ENCODE data around the gene GRM7. TPM values are rescaled to one million over a fixed set of nuclear protein-coding genes. Genes with fewer than 3 reads are reported as not detected.

GRM7 gene
- total and polyA plus RNA-seq, 4 donors = 0.08 to 0.33 TPM; not detected in 2

DNA sequence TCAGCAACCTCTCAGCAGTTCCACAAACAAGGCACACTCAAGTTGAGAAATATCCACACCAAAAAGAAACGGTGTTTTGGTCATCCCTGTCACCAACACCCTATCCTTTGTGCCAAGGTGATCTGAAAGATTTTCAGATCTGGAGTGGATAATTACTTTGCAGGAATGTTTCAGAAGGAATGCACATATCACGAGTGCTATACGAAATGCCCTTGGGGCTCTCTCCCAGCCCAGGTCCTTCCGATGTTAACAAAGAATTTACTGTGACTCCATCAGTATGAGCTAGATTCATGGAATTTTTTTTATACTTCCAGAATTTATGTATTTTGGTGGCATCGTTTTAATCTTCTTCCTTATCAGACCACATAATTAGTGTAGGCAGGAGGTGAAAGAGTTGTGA, 105.0 kb downstream of the GRM7 start:
- Histone ChIP-seq H3K9me3 (ENCODE audit: control insufficient read depth in 4 of 4, low read length in 3 of 4) (no peaks in the 10 kb centered on the region), H3K36me3 (ENCODE audit: control insufficient read depth in 4 of 4, insufficient read depth in 3 of 4, low read depth in 1 of 4, low read length in 3 of 4) (peaks cover 0 to 3% (median 0%) of the 10 kb centered on the region in 4 donors), H3K27ac (ENCODE audit: low read depth in 1 of 2, low read length in 2 of 2) (no peak overlapping the region), H3K27me3 (ENCODE audit: control insufficient read depth in 4 of 4, insufficient read depth in 4 of 4, low read length in 3 of 4) (peaks cover 0 to 3% (median 0%) of the 10 kb centered on the region in 4 donors), H3K9ac (ENCODE audit: low read depth in 1 of 2, low read length in 2 of 2) (no peak overlapping the region), H3K4me3 (ENCODE audit: low read depth in 1 of 3, low read length in 3 of 3) (no peak overlapping the region), H3K4me1 (ENCODE audit: control insufficient read depth in 4 of 4, insufficient read depth in 4 of 4, low read length in 3 of 4) (no peaks in the 10 kb centered on the region)
- DNase-seq (ENCODE audit: low spot score) = no peak
- TF ChIP-seq, protein P1, sequence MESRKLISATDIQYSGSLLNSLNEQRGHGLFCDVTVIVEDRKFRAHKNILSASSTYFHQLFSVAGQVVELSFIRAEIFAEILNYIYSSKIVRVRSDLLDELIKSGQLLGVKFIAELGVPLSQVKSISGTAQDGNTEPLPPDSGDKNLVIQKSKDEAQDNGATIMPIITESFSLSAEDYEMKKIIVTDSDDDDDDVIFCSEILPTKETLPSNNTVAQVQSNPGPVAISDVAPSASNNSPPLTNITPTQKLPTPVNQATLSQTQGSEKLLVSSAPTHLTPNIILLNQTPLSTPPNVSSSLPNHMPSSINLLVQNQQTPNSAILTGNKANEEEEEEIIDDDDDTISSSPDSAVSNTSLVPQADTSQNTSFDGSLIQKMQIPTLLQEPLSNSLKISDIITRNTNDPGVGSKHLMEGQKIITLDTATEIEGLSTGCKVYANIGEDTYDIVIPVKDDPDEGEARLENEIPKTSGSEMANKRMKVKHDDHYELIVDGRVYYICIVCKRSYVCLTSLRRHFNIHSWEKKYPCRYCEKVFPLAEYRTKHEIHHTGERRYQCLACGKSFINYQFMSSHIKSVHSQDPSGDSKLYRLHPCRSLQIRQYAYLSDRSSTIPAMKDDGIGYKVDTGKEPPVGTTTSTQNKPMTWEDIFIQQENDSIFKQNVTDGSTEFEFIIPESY (IDR thresholded peaks at IDR 0.05) = no peak
- TF ChIP-seq NR2F2 (IDR thresholded peaks at IDR 0.05) (no peak), FOXA1 (IDR thresholded peaks at IDR 0.05) (no peak), JUND (IDR thresholded peaks at IDR 0.05) (no peak), HNF4A (conservative IDR thresholded peaks at IDR 0.05) (no peak), RAD21 (IDR thresholded peaks at IDR 0.05) (no peak), YY1 (IDR thresholded peaks at IDR 0.05) (no peak), SP1 (IDR thresholded peaks at IDR 0.05) (no peak), TAF1 (conservative IDR thresholded peaks at IDR 0.05) (no peak), RXRA (IDR thresholded peaks at IDR 0.05) (no peak), REST (IDR thresholded peaks at IDR 0.05) (no peak), FOXA2 (IDR thresholded peaks at IDR 0.05) (no peak), HNF4G (IDR thresholded peaks at IDR 0.05) (no peak), EGR1 (IDR thresholded peaks at IDR 0.05; ENCODE audit: low read depth in 2 of 2) (no peak), GABPA (IDR thresholded peaks at IDR 0.05 in 1 of 2, conservative IDR thresholded peaks at IDR 0.05 in 1 of 2) (no peak)
- TF ChIP-seq, protein P2, sequence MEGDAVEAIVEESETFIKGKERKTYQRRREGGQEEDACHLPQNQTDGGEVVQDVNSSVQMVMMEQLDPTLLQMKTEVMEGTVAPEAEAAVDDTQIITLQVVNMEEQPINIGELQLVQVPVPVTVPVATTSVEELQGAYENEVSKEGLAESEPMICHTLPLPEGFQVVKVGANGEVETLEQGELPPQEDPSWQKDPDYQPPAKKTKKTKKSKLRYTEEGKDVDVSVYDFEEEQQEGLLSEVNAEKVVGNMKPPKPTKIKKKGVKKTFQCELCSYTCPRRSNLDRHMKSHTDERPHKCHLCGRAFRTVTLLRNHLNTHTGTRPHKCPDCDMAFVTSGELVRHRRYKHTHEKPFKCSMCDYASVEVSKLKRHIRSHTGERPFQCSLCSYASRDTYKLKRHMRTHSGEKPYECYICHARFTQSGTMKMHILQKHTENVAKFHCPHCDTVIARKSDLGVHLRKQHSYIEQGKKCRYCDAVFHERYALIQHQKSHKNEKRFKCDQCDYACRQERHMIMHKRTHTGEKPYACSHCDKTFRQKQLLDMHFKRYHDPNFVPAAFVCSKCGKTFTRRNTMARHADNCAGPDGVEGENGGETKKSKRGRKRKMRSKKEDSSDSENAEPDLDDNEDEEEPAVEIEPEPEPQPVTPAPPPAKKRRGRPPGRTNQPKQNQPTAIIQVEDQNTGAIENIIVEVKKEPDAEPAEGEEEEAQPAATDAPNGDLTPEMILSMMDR (IDR thresholded peaks at IDR 0.05; ENCODE audit: low read depth, low read length, missing input control) = no peak
- TF ChIP-seq, protein P3, sequence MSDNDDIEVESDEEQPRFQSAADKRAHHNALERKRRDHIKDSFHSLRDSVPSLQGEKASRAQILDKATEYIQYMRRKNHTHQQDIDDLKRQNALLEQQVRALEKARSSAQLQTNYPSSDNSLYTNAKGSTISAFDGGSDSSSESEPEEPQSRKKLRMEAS (IDR thresholded peaks at IDR 0.05) = no peak
- WGBS = 75% methylated on average over 5 of the region's 5 CpGs

DNA sequence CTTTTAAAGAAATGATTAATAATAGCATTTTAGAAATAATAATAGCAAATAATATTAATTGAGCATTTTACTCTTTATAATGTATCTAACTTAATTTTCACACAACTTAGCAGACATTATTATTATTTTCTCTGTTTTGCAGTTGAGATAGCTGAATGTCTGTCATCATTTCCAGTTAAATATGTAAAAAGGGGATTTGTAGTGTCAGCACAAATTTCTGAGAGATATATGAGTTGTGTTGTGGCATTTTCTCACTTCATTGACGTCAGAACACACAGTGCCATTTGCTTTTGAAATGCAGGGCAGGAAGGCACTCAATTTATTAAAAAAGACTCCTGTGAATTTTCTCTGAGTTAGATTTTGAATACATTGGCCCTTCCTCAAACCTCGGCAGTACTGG, 111.0 kb downstream of the GRM7 start:
- H3K27ac ChIP-seq (ENCODE audit: low read depth in 1 of 2, low read length in 2 of 2) = no peak overlapping the region
- no peak overlapping the region for H3K9ac ChIP-seq (ENCODE audit: low read depth in 1 of 2, low read length in 2 of 2)
- no peak overlapping the region for H3K4me3 ChIP-seq (ENCODE audit: low read depth in 1 of 3, low read length in 3 of 3)
- no peaks in the 10 kb centered on the region for H3K9me3 ChIP-seq (ENCODE audit: control insufficient read depth in 4 of 4, low read length in 3 of 4)
- no peaks in the 10 kb centered on the region for H3K4me1 ChIP-seq (ENCODE audit: control insufficient read depth in 4 of 4, insufficient read depth in 4 of 4, low read length in 3 of 4)
- 75% methylated on average over 2 of the region's 2 CpGs for WGBS
- H3K36me3 ChIP-seq (ENCODE audit: control insufficient read depth in 4 of 4, insufficient read depth in 3 of 4, low read depth in 1 of 4, low read length in 3 of 4) = peaks cover 0 to 3% (median 0%) of the 10 kb centered on the region in 4 donors
- H3K27me3 ChIP-seq (ENCODE audit: control insufficient read depth in 4 of 4, insufficient read depth in 4 of 4, low read length in 3 of 4) = peaks cover 0 to 3% (median 0%) of the 10 kb centered on the region in 4 donors
- no peak for DNase-seq (ENCODE audit: low spot score)
- TF ChIP-seq HNF4A (conservative IDR thresholded peaks at IDR 0.05) (no peak), FOXA1 (IDR thresholded peaks at IDR 0.05) (no peak), REST (IDR thresholded peaks at IDR 0.05) (no peak), JUND (IDR thresholded peaks at IDR 0.05) (no peak), RXRA (IDR thresholded peaks at IDR 0.05) (no peak), TAF1 (conservative IDR thresholded peaks at IDR 0.05) (no peak), HNF4G (IDR thresholded peaks at IDR 0.05) (no peak), NR2F2 (IDR thresholded peaks at IDR 0.05) (no peak), FOXA2 (IDR thresholded peaks at IDR 0.05) (no peak), RAD21 (IDR thresholded peaks at IDR 0.05) (no peak)
- TF ChIP-seq, protein P1 (IDR thresholded peaks at IDR 0.05) = no peak
- TF ChIP-seq, protein P3 (IDR thresholded peaks at IDR 0.05) = no peak

Data from liver (tissue), 9 donors.